ENCODE data around the gene TSC22D4.
"Not testable (repeated sequence)": the region's sequence is repeated elsewhere in the genome, so short reads cannot be mapped to it uniquely, and the experiment has no call there.

TSC22D4 gene

DNA sequence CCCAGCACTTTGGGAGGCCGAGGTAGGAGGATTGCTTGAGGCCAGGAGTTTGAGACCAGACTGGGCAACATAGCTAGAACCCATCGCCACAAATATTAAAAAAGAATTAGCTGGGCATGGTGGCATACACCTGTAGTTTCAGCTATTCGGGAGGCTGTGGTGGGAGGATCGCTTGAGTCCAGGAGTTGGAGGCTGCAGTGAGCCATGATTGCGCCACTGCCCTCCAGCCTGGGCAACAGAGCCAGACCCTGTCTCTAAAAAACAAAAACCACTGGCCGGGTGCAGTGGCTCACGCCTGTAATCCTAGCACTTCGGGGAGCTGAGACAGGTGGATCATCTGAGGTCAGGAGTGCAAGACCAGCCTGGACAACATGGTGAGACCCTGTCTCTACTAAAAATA is 25.2 kb downstream of the TSC22D4 start:
- not testable (repeated sequence) for DNase-seq (ENCODE audit: low read depth, low spot score); H3K4me3 ChIP-seq (ENCODE audit: low read length)

DNA sequence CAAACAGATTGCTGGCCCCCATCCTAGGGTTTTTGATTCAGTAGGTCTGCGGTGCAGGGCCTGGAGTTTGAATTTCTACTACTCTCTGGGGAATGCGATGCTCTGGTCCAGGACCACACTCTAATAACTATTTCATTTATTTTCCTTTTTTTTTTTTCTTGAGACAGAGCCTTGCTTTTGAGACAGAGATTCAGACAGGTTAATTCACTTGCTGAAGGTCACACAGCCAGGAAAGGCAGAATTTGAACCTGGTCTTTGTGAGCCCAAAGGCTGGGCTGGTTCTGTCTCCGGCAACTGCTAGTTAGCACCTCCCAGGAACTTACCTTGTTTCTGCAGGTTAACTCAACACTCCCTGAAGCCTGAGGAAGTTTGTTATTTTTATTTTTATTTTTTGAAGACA is 26.5 kb downstream of the TSC22D4 start:
- H3K4me3 ChIP-seq (ENCODE audit: low read length): no peak overlapping the region
- no peak for DNase-seq (ENCODE audit: low read depth, low spot score)

DNA sequence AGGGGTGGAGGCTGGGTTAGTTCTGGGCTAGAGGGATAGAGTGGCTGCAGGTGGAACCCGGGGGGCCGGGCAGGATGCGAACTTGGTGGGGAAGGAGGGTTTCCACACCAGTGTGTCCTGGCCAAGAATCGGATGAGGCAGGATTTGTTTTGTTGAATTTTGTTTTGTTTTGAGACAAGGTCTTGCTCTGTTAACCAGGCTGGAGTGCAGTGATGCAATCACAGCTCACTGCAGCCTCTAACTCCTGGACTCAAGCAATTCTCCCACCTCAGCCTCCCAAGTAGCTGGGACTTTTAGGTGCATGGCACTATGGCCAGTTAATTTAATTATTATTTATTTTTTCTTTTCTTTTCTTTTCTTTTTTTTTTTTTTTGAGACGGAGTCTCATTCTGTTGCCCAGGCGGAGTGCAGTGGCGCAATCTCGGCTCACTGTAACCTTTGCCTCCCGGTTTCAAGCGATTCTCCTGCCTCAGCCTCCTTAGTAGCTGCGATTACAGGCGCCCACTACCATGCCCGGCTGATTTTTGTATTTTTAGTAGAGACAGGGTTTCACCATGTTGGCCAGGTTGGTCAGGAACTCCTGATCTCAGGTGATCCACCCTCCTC is 29.7 kb downstream of the TSC22D4 start:
- no peak overlapping the region for H3K4me3 ChIP-seq (ENCODE audit: low read length)
- DNase-seq (ENCODE audit: low read depth, low spot score): no peak

GRCh38 chr7:100447363-100447762 is 31.7 kb downstream of the TSC22D4 start:
- DNase-seq (ENCODE audit: low read depth, low spot score); H3K4me3 ChIP-seq (ENCODE audit: low read length): not testable (repeated sequence)

DNA sequence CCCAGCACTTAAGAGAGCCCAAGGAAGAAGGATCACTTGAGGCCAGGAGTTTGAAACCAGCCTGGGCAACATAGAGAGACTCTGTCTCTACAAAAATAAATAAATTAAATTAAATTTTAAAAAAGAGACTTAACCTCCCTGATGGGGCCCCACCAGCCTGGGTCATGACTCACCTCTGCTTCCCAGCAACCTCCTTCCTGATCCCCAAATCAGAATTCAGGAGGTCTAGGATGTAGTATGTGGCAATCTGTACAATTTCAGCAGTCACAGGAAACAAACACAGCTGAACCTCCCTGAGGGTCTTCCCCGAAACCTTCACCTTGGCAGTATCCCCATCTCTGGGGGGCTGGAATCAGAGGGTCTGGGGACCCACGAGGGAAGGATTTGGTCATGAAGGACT is 33.0 kb downstream of the TSC22D4 start:
- no peak for DNase-seq (ENCODE audit: low read depth, low spot score)
- H3K4me3 ChIP-seq (ENCODE audit: low read length): no peak overlapping the region

DNA sequence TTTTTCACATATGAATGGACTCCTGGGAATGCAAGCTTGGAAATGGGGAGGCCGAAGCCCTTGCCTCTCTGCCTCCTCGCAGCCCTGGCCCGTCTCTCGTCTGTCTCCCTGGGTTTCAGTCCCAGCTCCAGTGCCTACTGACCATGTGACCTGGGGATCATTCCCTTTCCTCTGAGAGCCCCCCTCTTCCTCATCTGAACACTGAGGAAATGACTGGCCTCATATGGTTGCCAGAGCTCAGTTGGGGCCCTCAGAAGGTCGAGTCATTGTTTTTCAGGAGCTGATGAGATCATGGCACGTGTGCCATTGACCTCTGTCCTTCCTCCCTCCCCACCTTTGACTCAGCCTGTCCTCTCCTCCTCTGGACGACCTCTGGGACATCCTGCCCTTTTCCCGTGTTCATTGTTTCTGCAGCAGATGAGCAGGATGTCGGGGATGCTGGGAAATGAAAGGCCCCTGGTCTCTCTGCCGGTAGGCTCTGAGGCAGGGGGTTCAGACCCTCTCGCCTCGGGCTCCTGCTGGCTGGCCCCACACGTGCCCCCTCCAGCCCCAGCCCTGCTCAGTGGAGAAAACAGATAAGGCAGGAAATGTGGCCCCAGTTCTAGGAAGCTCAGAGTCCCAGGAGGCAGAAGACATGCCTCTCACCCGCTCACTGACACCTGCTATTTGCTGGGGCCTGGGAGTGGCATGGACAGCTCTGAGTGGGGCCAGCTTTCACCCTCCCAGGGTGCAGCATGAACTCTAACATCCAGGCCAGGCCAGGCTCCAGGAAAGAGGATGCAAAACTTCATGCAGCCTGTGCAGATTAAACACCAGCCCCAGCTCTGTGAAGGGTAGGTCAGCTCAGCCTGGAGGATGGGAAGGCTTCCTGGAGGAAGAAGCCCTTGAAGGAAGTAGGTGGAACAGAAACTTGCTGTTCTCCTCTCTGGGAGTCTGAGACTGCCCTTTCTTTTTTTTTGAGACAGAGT is 34.4 kb downstream of the TSC22D4 start:
- H3K4me3 ChIP-seq (ENCODE audit: low read length): no peak overlapping the region
- DNase-seq (ENCODE audit: low read depth, low spot score): no peak

DNA sequence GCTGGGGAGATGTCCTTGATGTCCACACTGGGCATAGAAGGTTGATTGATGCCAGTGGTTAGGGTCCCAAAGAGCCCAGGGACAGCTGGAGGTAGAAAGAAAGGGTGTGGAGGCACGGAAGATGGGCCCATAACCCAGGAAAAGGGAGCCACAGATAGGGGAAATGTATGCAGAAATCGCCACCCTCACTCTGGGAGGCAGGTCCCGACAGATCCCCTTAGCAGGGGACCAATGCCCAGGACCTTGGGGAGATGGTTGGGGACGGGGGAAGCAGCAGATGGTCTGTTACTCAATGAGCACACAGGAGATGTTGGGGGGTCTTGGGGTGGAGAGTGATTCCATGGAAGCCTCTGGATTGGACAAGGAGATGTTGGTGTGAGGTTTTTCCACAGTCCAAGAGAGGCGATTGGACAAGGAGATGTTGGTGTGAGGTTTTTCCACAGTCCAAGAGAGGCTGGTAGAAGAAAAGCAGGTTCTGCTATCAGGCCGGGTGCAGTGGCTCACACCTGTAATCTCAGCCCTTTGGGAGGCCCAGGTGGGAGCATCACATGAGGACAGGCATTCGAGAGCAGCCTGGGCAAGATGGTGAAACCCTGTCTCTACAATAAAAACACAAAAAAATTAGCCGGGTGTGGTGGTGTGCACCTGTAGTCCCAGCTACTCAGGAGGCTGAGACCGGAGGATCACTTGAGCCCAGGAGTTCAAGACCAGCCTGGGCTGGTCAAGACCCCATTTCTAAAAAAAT is 35.7 kb downstream of the TSC22D4 start:
- DNase-seq (ENCODE audit: low read depth, low spot score): no peak
- H3K4me3 ChIP-seq (ENCODE audit: low read length): no peak overlapping the region

DNA sequence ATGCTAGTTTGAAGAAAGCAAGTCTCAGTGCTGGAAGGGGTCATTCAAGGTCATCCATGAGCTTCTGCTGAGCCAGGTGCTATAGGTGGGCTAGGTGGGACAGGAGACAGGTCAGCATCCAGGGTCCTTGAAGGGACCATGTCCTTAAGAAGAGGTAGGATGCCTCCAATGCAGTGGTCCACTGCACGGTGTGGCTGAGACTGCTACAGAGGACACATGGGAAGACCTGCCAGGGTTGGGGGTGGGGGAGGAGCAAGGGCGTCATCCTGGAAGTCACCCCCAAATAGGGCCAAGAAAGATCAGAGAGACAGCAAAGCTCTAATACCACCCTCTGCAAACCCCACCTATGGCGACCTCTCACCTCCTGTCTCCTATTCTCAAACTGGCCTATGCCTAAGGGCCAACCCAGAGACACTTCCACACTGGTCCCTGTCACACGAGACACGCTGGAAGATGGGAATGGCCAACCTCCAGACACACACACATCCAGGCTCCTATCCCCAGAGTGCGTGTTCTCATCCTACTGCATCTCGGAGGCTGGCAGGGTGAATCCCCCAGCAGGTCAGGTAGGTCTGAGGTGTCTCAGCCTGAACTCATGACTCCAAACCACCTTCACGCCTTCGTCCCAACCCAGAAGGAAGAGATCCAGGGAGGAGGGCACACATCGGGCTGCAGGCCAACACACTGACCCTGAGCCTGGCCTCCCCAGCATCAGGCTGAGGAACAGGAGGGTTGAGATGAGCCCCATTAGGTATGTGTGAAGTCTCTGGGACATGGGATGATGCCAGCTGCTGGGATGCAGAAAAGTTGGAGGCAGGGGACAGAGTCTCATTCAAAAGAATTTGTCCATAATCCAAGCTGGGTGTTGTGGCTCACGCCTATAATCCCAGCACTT is 37.1 kb downstream of the TSC22D4 start:
- no peak for DNase-seq (ENCODE audit: low read depth, low spot score)

GRCh38 chr7:100439244-100439643 is 39.8 kb downstream of the TSC22D4 start:
- DNase-seq (ENCODE audit: low read depth, low spot score): not testable (repeated sequence)

More for the DNA sequence above, 37.1 kb downstream of the TSC22D4 start:
- H3K4me3 ChIP-seq (ENCODE audit: low read length): no peak overlapping the region

GRCh38 chr7:100438731-100439130 is 40.3 kb downstream of the TSC22D4 start:
- H3K4me3 ChIP-seq (ENCODE audit: low read length); DNase-seq (ENCODE audit: low read depth, low spot score): not testable (repeated sequence)

More at GRCh38 chr7:100439244-100439643, 39.8 kb downstream of the TSC22D4 start:
- not testable (repeated sequence) for H3K4me3 ChIP-seq (ENCODE audit: low read length)

DNA sequence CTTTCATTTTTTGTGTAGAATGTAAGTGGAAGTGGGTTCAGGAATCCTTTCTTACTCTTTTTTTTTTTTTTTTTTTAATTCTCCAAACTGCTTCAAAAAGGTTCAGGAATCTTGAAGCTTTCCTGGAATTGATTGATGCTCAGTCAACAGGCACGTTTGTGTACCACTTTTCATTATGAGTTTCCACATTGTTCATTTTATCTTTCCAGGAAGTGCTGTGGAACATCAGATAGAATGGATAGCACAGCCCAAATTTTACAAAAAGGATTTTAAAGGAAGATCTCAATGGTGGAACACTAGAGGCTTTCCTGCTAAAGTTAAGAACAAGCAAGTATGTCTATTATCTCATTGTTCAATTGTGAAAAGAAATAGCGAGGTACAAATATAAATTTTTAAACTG is 40.8 kb downstream of the TSC22D4 start:
- no peak for DNase-seq (ENCODE audit: low read depth, low spot score)
- H3K4me3 ChIP-seq (ENCODE audit: low read length): no peak overlapping the region

GRCh38 chr7:100437150-100438100 is 41.6 kb downstream of the TSC22D4 start:
- H3K4me3 ChIP-seq (ENCODE audit: low read length): peak overlapping the region; percentile 81
- DNase-seq (ENCODE audit: low read depth, low spot score): no peak

- peak overlapping the region; percentile 81 for H3K4me3 ChIP-seq (ENCODE audit: low read length)
- DNase-seq (ENCODE audit: low read depth, low spot score): no peak
Measured at GRCh38 chr7:100435401-100436304, 43.4 kb downstream of the TSC22D4 start.

DNA sequence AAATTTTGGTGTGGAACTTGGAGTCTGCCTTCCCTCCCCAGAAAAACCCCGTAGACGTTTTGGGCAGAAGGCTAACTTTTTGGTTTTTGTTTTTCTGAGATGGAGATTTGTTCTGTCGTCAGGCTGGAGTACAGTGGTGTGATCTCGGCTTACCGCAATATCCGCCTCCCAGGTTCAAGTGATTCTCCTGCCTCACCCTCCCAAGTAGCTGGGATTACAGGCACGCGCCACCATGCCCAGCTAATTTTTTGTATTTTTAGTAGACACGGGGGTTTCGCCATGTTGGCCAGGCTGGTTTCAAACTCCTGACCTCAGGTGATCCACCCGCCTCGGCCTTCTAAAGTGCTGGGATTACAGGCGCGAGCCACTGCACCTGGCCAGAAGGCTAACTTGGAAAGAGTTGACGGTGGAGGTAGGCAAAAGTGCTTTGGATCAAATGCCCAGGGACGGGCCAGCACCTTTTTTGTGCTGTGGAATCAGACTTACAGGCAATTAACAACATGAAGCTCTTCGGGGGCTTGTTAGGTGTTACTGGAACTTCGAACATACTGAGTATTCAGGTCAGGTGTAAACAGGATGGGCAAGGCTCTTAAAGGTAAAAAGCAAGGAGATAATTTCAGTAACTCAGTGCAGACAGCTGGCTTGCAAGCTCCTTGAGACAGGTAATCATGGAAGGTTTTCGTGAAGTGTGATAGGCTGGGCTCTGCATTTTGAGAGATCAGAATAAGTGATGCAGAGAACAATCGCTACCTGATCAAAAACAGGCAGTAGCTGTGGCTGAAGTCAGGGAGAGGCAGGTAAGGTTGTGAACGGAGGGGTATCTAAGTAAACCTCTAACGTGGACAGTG is 44.5 kb downstream of the TSC22D4 start:
- peak overlapping the region; percentile 81 for H3K4me3 ChIP-seq (ENCODE audit: low read length)
- no peak for DNase-seq (ENCODE audit: low read depth, low spot score)

DNA sequence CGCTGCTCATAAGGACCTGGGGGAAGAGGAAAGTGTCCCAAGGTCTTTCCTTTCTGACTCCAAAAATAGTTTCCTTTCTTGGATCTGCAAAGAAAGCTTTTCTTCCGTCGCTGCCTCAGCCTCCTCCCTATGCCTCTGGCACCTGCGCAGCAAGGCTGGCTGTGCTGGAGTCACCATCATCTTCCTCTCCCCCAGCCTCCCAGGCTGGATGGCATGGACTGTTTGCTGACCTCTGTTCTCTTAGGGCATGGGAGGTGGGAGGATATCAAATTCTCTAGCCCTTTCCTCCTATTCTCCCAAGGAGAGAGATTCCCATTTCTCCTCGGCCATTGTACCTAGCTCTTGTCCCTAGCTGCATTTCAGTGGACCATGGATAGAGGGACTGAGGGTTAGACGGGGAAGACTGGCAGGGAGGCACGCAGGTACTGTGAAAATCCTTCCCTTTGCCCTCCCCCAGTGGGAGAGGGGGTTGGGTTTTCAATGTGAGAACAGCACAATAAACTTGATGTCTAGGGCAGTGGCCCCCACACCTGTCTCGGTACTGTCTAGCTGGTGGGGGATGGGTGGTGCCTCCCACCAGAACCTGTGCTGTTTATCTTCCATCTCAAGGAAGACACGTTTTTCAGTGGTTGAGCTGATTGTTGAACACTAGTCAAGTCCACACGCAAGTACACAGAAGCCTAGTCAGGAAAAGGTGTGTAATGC is 45.3 kb downstream of the TSC22D4 start:
- no peak overlapping the region for H3K4me3 ChIP-seq (ENCODE audit: low read length)

More for the DNA sequence above, 45.3 kb downstream of the TSC22D4 start:
- no peak for DNase-seq (ENCODE audit: low read depth, low spot score)
